Astrocyte of the cerebellum (primary cell): Measurements from ENCODE around the gene SLC7A7.
"Not testable (repeated sequence)": the region's sequence is repeated elsewhere in the genome, so short reads cannot be mapped to it uniquely, and the experiment has no call there.

ENCODE experiments used
- DNase-seq: peaks from one replicate; pipeline ENCODE4 v3.0.0-alpha.2; 2011; ENCODE audit warnings: low read depth
- H3K4me3 ChIP-seq: 2 replicates; pipeline ENCODE4 v1.5.1; 2011; ENCODE audit warnings: mild to moderate bottlenecking, low read depth, low read length, moderate library complexity
- in situ Hi-C: cut with HindIII; loops from 2 replicates; pipeline ENCODE4 v1.10.0; 2017; ENCODE audit warnings: low sequenced_read_pairs
- TF ChIP-seq, protein P1 (sequence below): IDR thresholded peaks from 2 replicates; pipeline ENCODE4 v1.5.1; 2012; ENCODE audit warnings: low read length, low read depth, moderate library complexity, mild to moderate bottlenecking; ENCODE audit errors: missing control alignments

SLC7A7 gene

GRCh38 chr14:22814941-22815713, at the start of gene SLC7A7:
Gene SLC7A7 (minus strand): TSS chr14:22815435. CDS start chr14:22813398, 2,037 bp downstream.
- H3K4me3 ChIP-seq, result no peak within 1 kb of the TSS

DNA sequence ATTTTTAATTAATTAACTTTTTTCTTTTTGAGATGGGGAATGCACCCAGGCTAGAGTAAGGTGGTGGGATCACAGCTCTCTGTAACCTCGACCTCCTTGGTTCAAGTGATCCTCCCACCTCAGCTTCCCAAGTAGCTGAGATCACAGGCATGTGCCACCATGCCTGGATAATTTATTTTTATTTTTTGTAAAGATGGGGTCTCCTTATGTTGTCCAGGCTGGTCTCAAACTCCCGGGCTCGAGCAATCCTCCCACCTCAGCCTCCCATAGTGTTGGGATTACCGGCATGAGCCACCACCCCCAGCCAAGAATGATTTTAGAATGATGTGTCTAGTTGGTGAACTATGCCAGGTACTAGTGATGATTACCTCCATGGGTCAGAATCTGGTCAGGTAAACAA, 49.7 kb upstream of the SLC7A7 start:
- H3K4me3 ChIP-seq, result no peak overlapping the region
- DNase-seq, result no peak
- TF ChIP-seq, protein P1, sequence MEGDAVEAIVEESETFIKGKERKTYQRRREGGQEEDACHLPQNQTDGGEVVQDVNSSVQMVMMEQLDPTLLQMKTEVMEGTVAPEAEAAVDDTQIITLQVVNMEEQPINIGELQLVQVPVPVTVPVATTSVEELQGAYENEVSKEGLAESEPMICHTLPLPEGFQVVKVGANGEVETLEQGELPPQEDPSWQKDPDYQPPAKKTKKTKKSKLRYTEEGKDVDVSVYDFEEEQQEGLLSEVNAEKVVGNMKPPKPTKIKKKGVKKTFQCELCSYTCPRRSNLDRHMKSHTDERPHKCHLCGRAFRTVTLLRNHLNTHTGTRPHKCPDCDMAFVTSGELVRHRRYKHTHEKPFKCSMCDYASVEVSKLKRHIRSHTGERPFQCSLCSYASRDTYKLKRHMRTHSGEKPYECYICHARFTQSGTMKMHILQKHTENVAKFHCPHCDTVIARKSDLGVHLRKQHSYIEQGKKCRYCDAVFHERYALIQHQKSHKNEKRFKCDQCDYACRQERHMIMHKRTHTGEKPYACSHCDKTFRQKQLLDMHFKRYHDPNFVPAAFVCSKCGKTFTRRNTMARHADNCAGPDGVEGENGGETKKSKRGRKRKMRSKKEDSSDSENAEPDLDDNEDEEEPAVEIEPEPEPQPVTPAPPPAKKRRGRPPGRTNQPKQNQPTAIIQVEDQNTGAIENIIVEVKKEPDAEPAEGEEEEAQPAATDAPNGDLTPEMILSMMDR, result no peak
- in situ Hi-C loops, result loop anchor here (5.0 kb wide), 1 partner anchor 83 kb away; no protein-coding TSS in a partner anchor

More at GRCh38 chr14:22814941-22815713, at the start of gene SLC7A7:
- no peak for DNase-seq
- TF ChIP-seq, protein P1, result no peak
- in situ Hi-C loops, result no loop called here

DNA sequence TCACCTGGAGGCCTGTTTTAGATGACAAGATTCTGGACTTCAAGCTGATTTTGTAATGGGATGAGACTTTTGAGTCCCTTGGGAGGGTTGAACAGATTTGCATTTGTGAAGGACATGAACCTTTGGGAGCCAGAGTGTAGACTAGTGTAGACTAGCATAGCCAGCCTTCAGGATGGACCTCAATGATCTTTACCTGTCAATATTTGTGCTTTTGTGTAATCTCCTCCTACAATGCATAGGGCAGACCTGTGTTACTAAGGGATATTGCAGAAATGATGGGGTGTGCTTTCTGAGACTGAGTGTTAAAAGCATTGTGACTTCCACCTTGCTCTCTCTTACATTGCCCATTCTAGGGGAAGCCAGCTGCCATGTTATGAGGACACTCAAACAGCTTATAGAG, 46.4 kb upstream of the SLC7A7 start:
- TF ChIP-seq, protein P1, result no peak
- in situ Hi-C loops, result no loop called here
- DNase-seq, result no peak
- H3K4me3 ChIP-seq, result no peak overlapping the region

DNA sequence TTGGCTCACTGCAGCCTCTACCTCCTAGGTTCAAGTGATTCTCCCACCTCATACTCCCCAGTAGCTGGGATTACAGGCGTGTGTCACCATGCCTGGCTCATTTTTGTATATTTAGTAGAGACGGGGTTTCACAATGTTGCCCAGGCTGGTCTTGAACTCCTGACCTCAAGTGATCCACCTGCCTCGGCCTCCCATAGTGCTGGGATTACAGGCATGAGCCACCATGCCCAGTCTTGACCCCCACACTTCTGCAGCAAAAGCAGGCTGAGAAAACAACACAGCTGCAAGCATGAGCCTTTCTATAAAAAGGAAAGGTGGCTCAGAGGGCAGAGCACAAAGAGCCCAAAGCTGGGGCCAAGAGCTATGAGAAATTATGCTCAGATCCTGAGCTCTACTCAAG, 45.1 kb upstream of the SLC7A7 start:
- H3K4me3 ChIP-seq, DNase-seq, in situ Hi-C loops: not testable (repeated sequence)

GRCh38 chr14:22856428-22856827, 41.2 kb upstream of the SLC7A7 start:
- in situ Hi-C loops, result no loop called here
- TF ChIP-seq, protein P1, result no peak
- DNase-seq, result no peak
- no peak overlapping the region for H3K4me3 ChIP-seq

DNA sequence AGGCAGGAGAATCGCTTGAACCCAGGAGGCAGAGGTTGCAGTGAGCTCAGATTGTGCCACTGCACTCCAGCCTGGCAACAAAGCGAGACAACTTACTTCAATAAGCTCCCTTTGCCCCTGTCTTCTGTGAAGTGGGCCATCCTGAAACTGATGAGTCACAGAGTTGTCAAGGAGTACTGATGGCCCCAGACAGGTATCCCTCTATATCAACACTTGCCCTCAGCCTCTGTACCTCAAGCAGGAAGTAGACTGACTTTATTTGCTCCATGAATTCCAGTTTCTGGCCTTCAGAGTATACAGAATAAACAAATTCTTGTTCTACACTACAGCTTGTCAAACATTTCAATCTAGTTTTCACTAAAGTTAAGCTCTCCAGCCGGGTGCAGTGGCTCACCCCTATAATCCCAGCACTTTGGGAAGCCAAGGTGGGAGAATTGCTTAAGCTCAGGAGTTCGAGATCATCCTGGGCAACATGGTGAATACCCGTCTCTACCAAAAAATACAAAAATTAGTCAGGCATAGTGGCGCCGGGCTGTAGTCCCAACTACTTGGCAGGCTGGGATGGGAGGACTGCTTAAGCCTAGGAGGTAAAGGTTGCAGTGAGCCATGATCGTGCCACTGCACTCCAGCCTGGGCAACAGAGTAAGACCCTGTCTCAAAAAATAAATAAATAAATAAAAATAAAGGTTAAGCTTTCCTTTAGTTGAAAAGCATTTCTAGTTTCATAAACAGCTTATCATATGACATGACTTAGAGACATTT, 39.9 kb upstream of the SLC7A7 start:
- H3K4me3 ChIP-seq, result no peak overlapping the region
- TF ChIP-seq, protein P1, result no peak
- DNase-seq, result no peak
- in situ Hi-C loops, result no loop called here

GRCh38 chr14:22854296-22854695, 39.1 kb upstream of the SLC7A7 start:
- in situ Hi-C loops, DNase-seq: not testable (repeated sequence)

More at GRCh38 chr14:22854296-22854695, 39.1 kb upstream of the SLC7A7 start:
- not testable (repeated sequence) for H3K4me3 ChIP-seq
